T-helper 1 cell (primary cell): ENCODE measurements around the gene PLA2G10.
"Not testable (repeated sequence)": the region's sequence is repeated elsewhere in the genome, so short reads cannot be mapped to it uniquely, and the experiment has no call there.

ENCODE experiments used
- DNase-seq, 5 donors: peaks; one replicate each; pipeline ENCODE4 v3.0.0-alpha.2; 2012 to 2020
- total RNA-seq, 4 donors: gene quantifications; one replicate each; lab custom pipeline; 2026; lab: John Stamatoyannopoulos, UW

PLA2G10 gene, protein sequence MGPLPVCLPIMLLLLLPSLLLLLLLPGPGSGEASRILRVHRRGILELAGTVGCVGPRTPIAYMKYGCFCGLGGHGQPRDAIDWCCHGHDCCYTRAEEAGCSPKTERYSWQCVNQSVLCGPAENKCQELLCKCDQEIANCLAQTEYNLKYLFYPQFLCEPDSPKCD
- total RNA-seq = 0 to 0.08 (median 0) reads per million in 4 donors

DNA sequence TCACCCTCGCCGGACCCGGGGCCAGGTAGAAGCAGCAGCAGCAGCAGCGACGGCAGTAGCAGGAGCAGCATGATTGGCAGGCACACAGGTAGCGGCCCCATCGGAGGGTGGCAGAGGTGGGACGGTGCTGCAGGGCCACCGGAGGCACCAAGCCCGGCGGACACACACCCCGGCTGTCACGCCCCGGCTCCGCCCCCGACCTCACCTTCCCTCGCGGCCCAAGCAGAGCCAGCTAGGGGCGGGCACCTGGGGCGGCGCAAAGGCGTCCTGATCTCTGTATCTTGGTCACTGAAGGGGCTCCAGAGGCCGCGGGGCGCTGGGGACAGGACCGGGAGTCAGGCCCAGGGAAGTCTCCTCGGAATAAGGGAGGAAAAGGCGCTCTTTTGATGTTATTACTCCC lies at the start of gene PLA2G10:
Gene PLA2G10, minus strand, starts transcription at position 180 of the 400 bp plus-strand sequence. Its CDS starts 79 bp downstream, at position 101.
- not testable (repeated sequence) for DNase-seq

DNA sequence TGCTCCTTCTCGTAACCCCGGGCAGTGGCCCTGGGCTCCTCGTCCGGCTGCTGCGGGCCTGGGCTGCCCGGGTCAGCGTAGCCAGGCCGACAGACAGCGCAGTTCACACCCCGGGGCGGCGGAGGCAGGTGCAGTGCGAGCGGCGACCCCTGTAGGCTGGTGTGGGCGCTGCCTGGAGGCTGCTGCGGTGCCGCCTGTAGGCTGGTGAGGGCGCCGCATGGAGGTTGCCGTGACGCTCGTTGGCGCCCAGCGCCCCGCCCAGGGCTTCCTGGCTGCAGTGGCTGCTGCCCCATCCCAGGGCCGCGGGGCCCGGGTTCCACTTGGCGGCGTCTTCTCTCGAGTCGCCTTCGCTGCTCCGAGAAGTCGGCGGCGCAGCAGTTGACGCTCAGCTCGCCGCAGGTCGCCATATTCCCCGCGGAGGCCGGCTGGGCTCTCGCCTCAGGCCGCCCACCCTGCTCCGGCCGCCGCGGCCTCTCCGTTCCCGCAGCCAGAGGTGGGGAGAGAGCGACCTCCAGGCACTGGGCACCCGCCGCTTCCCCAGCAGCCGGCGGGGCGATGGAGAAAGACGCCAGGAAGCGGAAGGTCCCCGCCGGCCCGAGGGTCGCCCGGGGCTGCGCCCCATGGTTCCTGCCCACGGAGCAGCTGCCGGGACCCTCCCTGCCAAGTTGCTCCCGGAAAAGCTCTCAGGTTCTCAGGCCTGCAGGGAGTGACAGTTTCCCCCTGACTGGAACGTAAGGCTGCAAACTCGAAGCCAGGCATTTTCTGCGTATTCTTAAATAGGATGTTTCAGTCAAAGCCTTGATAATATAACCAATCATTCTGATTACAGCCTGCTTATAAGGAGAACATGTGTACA lies 48.4 kb upstream of the PLA2G10 start, which contains the start of gene NPIPA2:
Gene NPIPA2, plus strand, starts transcription at position 261 of the 856 bp plus-strand sequence. CDS start 5,533 bp downstream, outside the sequence.
- not testable (repeated sequence) for DNase-seq

DNA sequence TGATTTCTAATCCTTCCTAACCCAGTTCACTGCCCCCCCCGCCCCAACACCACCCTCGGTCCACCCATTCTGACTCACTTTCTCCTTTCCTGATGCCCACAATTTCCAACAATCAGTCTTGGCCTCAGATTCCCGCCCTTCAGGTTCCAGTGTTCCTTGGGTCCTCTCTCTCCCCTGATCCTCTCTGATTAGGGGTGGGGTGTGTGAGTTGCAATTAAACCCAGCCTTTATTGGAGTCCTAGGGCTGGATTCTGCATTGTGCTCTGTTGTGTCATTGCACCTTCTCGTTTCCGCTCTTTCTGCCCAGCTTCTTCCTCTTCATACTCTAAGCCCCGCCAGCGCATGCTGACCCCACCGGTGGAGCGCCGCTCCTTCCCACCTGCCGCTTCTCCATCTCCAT lies 47.7 kb upstream of the PLA2G10 start:
- not testable (repeated sequence) for DNase-seq

DNA sequence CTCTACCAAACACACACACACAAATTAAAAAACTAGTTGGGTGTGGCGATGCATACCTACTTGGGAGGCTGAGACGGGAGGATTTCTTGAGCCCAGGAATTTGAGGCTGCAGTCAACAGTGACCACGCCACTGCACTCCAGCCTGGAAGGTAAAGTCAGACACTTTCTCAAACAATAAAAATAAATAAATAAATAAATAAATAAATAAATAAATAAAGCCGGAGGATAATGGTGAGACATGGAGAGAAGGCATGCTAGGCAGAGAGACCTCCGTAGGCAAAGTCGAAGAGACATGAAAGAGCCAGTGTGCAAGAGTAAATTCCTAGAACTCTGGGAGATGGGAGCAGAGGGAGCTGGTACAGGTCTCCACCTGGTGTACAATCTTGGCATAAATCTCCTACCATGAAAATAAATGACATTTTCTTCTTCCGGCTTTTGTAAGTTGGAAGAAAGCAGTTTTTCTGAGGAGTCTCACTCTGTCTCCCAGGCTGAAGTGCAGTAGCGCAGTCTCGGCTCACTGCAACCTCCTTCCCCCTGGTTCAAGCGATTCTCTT lies 46.8 kb upstream of the PLA2G10 start:
- DNase-seq = not testable (repeated sequence)

DNA sequence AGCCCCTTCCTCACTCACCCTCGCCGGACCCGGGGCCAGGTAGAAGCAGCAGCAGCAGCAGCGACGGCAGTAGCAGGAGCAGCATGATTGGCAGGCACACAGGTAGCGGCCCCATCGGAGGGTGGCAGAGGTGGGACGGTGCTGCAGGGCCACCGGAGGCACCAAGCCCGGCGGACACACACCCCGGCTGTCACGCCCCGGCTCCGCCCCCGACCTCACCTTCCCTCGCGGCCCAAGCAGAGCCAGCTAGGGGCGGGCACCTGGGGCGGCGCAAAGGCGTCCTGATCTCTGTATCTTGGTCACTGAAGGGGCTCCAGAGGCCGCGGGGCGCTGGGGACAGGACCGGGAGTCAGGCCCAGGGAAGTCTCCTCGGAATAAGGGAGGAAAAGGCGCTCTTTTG lies 39.1 kb upstream of the PLA2G10 start:
- not testable (repeated sequence) for DNase-seq

DNA sequence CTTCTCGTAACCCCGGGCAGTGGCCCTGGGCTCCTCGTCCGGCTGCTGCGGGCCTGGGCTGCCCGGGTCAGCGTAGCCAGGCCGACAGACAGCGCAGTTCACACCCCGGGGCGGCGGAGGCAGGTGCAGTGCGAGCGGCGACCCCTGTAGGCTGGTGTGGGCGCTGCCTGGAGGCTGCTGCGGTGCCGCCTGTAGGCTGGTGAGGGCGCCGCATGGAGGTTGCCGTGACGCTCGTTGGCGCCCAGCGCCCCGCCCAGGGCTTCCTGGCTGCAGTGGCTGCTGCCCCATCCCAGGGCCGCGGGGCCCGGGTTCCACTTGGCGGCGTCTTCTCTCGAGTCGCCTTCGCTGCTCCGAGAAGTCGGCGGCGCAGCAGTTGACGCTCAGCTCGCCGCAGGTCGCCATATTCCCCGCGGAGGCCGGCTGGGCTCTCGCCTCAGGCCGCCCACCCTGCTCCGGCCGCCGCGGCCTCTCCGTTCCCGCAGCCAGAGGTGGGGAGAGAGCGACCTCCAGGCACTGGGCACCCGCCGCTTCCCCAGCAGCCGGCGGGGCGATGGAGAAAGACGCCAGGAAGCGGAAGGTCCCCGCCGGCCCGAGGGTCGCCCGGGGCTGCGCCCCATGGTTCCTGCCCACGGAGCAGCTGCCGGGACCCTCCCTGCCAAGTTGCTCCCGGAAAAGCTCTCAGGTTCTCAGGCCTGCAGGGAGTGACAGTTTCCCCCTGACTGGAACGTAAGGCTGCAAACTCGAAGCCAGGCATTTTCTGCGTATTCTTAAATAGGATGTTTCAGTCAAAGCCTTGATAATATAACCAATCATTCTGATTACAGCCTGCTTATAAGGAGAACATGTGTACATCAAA lies 9.3 kb upstream of the PLA2G10 start, which contains the start of gene NPIPA3:
Gene NPIPA3, plus strand, starts transcription at position 256 of the 856 bp plus-strand sequence. CDS start 5,533 bp downstream, outside the sequence.
- not testable (repeated sequence) for DNase-seq

DNA sequence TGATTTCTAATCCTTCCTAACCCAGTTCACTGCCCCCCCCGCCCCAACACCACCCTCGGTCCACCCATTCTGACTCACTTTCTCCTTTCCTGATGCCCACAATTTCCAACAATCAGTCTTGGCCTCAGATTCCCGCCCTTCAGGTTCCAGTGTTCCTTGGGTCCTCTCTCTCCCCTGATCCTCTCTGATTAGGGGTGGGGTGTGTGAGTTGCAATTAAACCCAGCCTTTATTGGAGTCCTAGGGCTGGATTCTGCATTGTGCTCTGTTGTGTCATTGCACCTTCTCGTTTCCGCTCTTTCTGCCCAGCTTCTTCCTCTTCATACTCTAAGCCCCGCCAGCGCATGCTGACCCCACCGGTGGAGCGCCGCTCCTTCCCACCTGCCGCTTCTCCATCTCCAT lies 8.6 kb upstream of the PLA2G10 start:
- not testable (repeated sequence) for DNase-seq

DNA sequence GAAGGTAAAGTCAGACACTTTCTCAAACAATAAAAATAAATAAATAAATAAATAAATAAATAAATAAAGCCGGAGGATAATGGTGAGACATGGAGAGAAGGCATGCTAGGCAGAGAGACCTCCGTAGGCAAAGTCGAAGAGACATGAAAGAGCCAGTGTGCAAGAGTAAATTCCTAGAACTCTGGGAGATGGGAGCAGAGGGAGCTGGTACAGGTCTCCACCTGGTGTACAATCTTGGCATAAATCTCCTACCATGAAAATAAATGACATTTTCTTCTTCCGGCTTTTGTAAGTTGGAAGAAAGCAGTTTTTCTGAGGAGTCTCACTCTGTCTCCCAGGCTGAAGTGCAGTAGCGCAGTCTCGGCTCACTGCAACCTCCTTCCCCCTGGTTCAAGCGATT lies 7.8 kb upstream of the PLA2G10 start:
- not testable (repeated sequence) for DNase-seq

DNA sequence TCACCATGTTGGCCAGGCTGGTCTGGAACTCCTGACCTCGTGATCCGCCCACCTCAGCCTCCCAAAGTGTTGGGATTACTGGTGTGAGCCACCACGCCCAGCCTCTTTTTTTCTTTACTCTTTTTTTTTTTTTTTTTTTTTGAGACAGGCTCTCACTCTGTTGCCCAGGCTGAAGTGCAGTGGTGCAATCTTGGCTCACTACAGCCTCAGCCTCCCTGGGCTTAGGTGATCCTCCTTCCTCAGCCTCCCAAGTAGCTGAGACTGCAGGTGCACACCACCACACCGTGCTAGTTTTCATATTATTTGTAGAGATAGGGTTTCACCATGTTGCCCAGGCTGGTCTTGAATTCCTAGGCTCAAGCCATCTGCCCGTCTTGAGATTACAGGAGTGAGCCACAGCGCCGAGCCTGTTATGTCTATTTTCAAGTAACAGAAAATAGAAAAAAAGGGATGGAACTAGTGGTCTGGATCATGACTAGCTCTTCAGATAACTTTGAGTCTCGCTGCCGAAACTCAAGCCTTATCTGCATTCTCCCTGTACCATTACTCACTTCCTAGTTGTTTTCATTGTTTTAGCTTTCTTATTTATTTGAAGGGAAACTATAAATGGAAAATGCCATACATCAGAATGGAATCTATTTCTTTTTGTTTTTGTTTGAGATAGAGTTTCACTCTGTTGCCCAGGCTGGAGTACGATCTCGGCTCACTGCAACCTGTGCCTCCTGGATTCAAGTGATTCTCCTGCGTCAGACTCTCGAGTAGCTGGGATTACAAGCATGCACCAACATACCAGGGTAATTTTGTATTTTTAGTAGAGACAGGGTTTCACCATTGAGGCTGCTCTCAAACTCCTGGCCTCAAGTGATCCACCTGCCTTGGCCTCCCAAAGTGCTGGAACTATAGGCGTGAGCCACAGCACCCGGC lies 8.0 kb downstream of the PLA2G10 start:
- not testable (repeated sequence) for DNase-seq

DNA sequence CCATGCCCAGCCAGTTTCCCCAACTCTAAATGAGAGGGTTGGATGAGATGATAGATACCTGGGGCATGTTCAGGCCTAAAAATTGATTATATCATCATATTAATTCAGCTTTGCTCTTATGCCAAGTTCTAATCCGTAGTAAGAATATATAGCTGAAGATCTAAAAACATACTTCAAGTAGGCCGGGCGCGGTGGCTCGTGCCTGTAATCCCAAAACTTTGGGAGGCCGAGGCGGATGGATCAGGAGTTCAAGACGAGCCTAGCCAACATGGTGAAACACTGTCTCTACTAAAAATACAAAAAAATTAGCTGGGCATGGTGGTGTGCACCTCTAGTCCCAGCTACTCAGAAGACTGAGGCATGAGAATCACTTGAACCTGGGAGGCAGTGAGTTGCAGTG lies 12.0 kb downstream of the PLA2G10 start:
- DNase-seq = no peak

DNA sequence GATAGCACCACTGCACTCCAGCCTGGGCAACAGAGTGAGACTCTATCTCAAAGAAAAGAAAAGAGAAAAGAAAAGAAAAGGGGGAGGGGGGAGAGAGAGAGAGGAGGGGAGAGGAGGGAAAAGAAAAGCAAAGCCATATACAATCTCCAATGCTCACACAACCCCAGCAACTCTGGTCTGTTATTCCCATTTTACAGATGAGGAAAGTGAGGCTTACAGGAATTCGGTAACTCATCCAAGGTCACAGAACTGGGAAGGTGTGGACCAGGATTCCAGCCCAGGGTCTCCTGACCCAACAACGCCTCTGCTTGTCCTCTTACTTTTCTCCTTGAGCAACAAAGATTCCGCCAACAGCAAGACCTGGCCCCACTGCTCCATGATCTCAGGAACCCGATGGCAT lies 13.0 kb downstream of the PLA2G10 start:
- DNase-seq = no peak

DNA sequence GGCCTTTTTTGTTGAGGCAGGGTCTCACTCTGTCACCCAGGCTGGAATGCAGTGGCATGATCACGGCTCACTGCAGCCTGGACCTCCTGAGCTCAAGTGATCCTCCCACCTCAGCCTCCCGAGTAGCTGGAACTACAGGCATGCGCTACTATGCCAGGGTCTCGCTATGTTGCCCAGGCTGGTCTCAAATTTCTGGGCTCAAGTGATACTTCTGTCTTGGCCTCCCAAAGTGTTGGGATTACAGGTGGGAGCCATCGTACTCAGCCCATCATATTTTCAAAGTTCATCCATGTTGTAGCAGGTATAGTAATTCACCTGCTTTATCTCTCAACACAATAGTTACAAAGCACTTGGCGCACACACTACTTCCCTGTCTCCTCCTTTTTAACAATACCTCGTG lies 13.7 kb downstream of the PLA2G10 start:
- not testable (repeated sequence) for DNase-seq

DNA sequence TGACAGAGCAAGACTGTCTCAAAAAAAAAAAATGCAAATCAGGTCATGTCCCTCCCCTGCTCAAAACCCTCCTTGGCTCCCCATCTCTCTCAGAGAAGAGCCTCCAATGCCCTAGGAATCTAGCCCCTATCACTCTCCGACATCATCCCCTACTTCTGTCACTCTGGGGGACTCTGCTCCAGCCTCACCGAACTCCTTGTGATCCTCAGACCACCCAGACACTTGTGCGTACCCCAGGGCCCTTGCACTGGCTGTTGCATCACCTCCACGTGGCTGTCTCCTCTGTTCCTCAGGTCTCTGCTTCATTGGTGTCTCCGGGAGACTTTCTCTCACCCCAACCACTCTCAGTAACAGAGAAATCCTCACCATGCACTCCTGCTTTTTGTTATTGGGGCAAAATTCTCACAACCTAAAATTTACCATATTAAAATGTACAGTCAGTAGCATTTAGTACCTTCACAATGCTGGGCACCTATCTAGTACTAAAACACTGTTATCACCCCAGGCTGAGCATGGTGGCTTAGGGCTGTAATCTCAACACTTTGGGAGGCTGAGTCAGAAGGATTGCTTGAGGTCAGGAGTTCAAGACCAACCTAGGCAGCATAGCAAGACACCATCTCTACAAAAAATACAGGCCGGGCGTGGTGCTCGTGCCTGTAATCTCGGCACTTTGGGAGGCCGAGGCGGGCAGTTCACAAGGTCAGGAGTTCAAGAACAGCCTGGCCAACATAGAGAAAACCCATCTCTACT lies 15.2 kb downstream of the PLA2G10 start:
- no peak for DNase-seq

DNA sequence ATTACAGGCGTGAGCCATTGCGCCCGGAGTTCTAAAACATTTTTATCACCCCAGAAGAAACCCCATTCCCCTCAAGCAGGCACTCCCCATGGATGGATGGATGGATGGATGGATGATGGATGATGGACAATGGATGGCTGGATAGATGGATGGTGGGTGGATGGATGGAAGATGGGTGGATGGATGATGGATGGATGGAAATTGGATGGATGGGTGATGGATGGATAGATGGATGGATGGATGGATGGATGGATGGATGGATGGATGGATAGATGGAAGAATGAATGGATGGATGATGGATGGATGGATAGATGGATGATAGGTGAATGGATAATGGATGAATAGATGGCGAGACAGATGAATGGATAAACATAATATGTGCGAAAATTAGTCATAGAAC lies 16.5 kb downstream of the PLA2G10 start:
- DNase-seq = no peak

DNA sequence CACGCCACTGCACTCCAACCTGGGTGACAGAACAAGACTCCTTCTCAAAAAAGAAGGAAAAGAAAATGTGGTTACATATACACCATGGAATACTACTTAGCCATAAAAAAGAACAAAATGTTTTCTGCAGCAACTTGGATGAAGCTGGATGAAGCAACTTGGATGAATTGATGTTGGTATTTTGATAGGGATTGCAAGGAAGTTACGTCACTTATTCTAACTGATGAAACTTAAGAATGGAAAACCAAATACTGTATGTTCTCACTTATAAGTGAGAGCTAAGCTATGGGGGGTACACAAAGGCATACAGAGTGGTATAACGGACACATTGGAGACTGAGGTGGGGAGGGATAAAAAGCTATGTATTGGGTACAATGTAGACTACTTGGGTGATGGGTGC lies 17.5 kb downstream of the PLA2G10 start:
- DNase-seq = no peak

DNA sequence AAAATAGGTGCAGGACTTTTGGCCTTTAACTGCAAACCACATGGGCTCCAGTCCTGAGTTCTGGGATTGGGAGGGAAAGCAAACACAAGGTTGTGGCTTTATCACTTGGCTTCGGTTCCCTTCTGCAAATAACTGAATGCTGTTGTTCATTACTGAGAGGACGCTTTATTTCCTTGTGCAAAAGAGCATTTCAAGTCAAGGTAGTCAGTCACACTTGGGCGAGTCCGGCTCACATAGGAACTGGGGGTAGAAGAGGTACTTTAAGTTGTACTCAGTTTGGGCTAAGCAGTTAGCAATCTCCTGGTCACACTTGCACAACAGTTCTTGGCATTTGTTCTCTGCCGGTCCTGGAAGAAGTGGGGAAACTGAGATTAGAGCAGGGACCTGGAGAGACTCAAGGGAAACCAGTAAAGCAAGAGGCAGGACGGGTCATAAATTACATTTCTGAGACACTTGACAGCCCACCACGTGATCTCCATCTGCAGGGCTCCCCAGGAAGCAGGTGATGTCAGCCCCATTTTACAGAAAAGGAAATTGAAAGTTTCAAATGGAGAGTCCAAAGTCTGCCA lies 21.6 kb downstream of the PLA2G10 start:
- DNase-seq = peak in 1 of 5 donors; percentile 22

DNA sequence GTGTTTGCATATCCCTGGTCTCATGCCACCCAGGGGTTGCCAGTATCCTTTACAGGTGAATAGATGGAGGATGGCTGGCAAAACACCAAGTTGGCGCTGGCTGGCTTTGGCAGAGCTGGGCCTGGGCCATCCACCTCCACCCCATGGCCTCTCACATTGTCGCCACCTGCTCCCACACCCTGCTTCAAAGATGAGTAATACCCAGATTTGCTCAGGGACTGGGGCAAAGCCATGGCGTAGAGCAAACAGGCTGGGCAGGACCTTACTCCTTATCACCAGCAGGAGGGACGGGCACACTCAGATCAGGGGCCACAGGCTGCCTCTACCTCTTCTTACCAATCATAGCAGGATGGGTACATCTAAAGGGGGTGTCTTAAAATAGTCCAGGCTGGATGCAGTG lies 24.3 kb downstream of the PLA2G10 start:
- no peak for DNase-seq

DNA sequence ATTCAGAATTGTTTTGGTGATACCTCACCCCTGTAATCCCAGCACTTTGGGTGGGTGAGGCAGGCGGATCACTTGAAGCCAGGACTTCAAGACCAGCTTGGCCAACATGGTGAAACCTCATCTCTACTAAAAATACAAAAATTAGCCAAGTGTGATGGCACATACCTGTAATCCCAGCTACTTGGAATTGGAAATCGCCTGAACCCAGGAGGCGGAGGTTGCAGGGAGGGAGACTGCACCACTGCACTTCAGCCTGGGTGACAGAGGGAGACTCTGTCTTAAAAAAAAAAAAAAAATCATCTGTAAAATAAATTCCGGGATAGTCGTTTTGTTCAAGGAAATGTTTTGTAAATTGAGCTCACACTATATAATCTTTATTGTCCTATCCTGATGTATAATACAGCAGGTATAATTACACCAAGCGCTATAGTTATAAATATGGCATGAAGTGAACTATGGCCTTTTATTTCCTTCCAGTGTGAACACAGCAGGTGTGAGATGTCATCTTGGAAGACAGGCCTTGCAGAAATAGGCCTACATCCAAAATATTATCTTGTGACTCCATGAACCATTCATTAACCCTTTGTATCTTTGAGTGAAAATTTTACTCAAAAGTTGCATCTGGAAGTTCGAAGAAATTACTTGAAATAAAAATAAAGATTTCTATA lies 25.4 kb downstream of the PLA2G10 start:
- no peak for DNase-seq
